Trophoblast cell (in vitro differentiated cells and primary cell): ENCODE measurements around the gene SLC16A8.

Experiments used
- DNase-seq, 2 donors: peaks; one replicate each; pipeline ENCODE4 v3.0.0-alpha.2; 2016
- H2AFZ ChIP-seq: 2 replicates; pipeline ENCODE4 v1.6.1; 2013; ENCODE audit warnings: low read length, moderate library complexity, mild to moderate bottlenecking; ENCODE audit not compliant: insufficient read depth, poor library complexity
- H2AK5ac ChIP-seq: 2 replicates; pipeline ENCODE4 v1.6.1; 2013; ENCODE audit warnings: mild to moderate bottlenecking, low read length
- H2BK120ac ChIP-seq: 2 replicates; pipeline ENCODE4 v1.6.1; 2013; ENCODE audit warnings: low read length, mild to moderate bottlenecking, moderate library complexity; ENCODE audit not compliant: insufficient read depth, poor library complexity
- H2BK12ac ChIP-seq: 2 replicates; pipeline ENCODE4 v1.6.1; 2013; ENCODE audit warnings: mild to moderate bottlenecking, low read length, moderate library complexity
- H2BK5ac ChIP-seq: 2 replicates; pipeline ENCODE4 v1.6.1; 2013; ENCODE audit warnings: low read length, low read depth, moderate library complexity, mild to moderate bottlenecking; ENCODE audit not compliant: poor library complexity
- H3K14ac ChIP-seq: 2 replicates; pipeline ENCODE4 v1.6.1; 2013; ENCODE audit warnings: mild to moderate bottlenecking, low read length
- H3K18ac ChIP-seq: 2 replicates; pipeline ENCODE4 v1.6.1; 2013; ENCODE audit warnings: mild to moderate bottlenecking, low read length
- H3K23ac ChIP-seq: 2 replicates; pipeline ENCODE4 v1.6.1; 2013; ENCODE audit warnings: low read length
- H3K27ac ChIP-seq: 2 replicates; pipeline ENCODE4 v1.5.1; 2013; ENCODE audit warnings: low read depth, mild to moderate bottlenecking, inconsistent platforms, low read length, moderate library complexity
- H3K27me3 ChIP-seq: 2 replicates; pipeline ENCODE4 v1.6.1; 2013; ENCODE audit warnings: inconsistent platforms, mild to moderate bottlenecking, low read length, moderate library complexity; ENCODE audit not compliant: insufficient read depth
- H3K36me3 ChIP-seq, 2 experiments: 1 replicate in 1 of 2; 2 replicates in 1 of 2; pipeline ENCODE4 v1.6.1; 2013; ENCODE audit warnings: low read length in 2 of 2, mild to moderate bottlenecking in 2 of 2, moderate library complexity in 1 of 2; ENCODE audit not compliant: insufficient read depth in 2 of 2, control insufficient read depth in 1 of 2
- H3K4ac ChIP-seq: 2 replicates; pipeline ENCODE4 v1.6.1; 2013; ENCODE audit warnings: low read depth, mild to moderate bottlenecking, low read length, moderate library complexity
- H3K4me1 ChIP-seq, 2 experiments: 1 replicate in 1 of 2; 2 replicates in 1 of 2; pipeline ENCODE4 v1.6.1; 2013; ENCODE audit warnings: low read length in 2 of 2, mild to moderate bottlenecking in 2 of 2, moderate library complexity in 1 of 2; ENCODE audit not compliant: insufficient read depth in 2 of 2, control insufficient read depth in 1 of 2
- H3K4me2 ChIP-seq: 2 replicates; pipeline ENCODE4 v1.6.1; 2013; ENCODE audit warnings: inconsistent platforms, mild to moderate bottlenecking, low read length, moderate library complexity
- H3K4me3 ChIP-seq: 2 replicates; pipeline ENCODE4 v1.5.1; 2013; ENCODE audit warnings: mild to moderate bottlenecking, low read depth, low read length, inconsistent platforms
- H3K79me1 ChIP-seq: one replicate; pipeline ENCODE4 v1.6.1; 2013; ENCODE audit warnings: low read length
- H3K79me2 ChIP-seq: 2 replicates; pipeline ENCODE4 v1.6.1; 2013; ENCODE audit warnings: low read length, mild to moderate bottlenecking; ENCODE audit not compliant: control insufficient read depth, insufficient read depth, poor library complexity
- H3K9ac ChIP-seq: 2 replicates; pipeline ENCODE4 v1.6.1; 2013; ENCODE audit warnings: mild to moderate bottlenecking, low read length
- H3K9me3 ChIP-seq: 2 replicates; pipeline ENCODE4 v1.6.1; 2013; ENCODE audit warnings: low read depth, mild to moderate bottlenecking, control low read depth, inconsistent platforms, low read length; ENCODE audit not compliant: insufficient read depth
- H4K12ac ChIP-seq: 2 replicates; pipeline ENCODE4 v1.6.1; 2013; ENCODE audit warnings: low read depth, mild to moderate bottlenecking, low read length, moderate library complexity
- H4K8ac ChIP-seq: 2 replicates; pipeline ENCODE4 v1.6.1; 2013; ENCODE audit warnings: low read depth, mild to moderate bottlenecking, low read length, moderate library complexity
- H4K91ac ChIP-seq: one replicate; pipeline ENCODE4 v1.6.1; 2013; ENCODE audit warnings: low read depth, mild to moderate bottlenecking, low read length, moderate library complexity
- WGBS: extraction: QIAGEN DNeasy Blood & Tissue Kit; methylation state at CpG from one replicate; pipeline ENCODE4 v1.1.7; 2013; ENCODE audit warnings: missing lambda C conversion rate; ENCODE audit not compliant: insufficient read length, insufficient coverage; ENCODE audit errors: extremely low coverage; 5-methylcytosine and 5-hydroxymethylcytosine counted together

The SLC16A8 gene

GRCh38 chr22:38073150-38074130 is 10.5 kb downstream of the SLC16A8 start:
- Histone ChIP-seq H3K4me1 (no peaks in the 10 kb centered on the region), H3K4me2 (no peak overlapping the region), H3K18ac (no peak overlapping the region), H3K27ac (no peak overlapping the region), H3K36me3 (peaks cover 44 to 60% of the 10 kb centered on the region in 2 experiments), H3K4me3 (no peak overlapping the region), H3K4ac (no peak overlapping the region), H3K79me2 (no peaks in the 10 kb centered on the region), H2BK5ac (no peak overlapping the region), H3K79me1 (no peaks in the 10 kb centered on the region), H2BK120ac (no peak overlapping the region), H3K23ac (no peak overlapping the region), H3K9me3 (no peaks in the 10 kb centered on the region), H4K12ac (no peak overlapping the region), H3K14ac (no peak overlapping the region), H4K8ac (no peak overlapping the region), H2AK5ac (no peak overlapping the region), H3K27me3 (no peaks in the 10 kb centered on the region), H4K91ac (no peak overlapping the region), H2AFZ (no peak overlapping the region), H3K9ac (no peak overlapping the region), H2BK12ac (no peak overlapping the region)
- WGBS: no CpG with 5 or more reads among the region's 28 CpGs
- DNase-seq: peak in 1 of 2 donors; percentile 10

- Histone ChIP-seq H4K8ac (no peak overlapping the region), H2BK120ac (no peak overlapping the region), H3K9me3 (no peaks in the 10 kb centered on the region), H3K27me3 (no peaks in the 10 kb centered on the region), H2AK5ac (no peak overlapping the region), H3K23ac (no peak overlapping the region), H3K9ac (no peak overlapping the region), H3K14ac (no peak overlapping the region), H3K4me3 (no peak overlapping the region), H3K27ac (no peak overlapping the region), H4K91ac (no peak overlapping the region), H3K4me2 (no peak overlapping the region), H3K18ac (no peak overlapping the region), H2BK5ac (no peak overlapping the region), H3K4ac (no peak overlapping the region), H3K36me3 (peaks cover 52 to 68% of the 10 kb centered on the region in 2 experiments), H2AFZ (no peak overlapping the region), H4K12ac (no peak overlapping the region), H3K4me1 (no peaks in the 10 kb centered on the region), H3K79me1 (no peaks in the 10 kb centered on the region), H3K79me2 (no peaks in the 10 kb centered on the region), H2BK12ac (no peak overlapping the region)
- DNase-seq: no peak
- no CpG with 5 or more reads among the region's 25 CpGs for WGBS
Observed at GRCh38 chr22:38072322-38073149, 11.4 kb downstream of the SLC16A8 start.

GRCh38 chr22:38071421-38072321 is 12.3 kb downstream of the SLC16A8 start:
- Histone ChIP-seq H3K27ac (no peak overlapping the region), H4K91ac (no peak overlapping the region), H2BK12ac (no peak overlapping the region), H3K9ac (no peak overlapping the region), H3K4me3 (no peak overlapping the region), H4K8ac (no peak overlapping the region), H3K23ac (no peak overlapping the region), H3K9me3 (no peaks in the 10 kb centered on the region), H3K36me3 (peaks cover 57 to 71% of the 10 kb centered on the region in 2 experiments), H4K12ac (no peak overlapping the region), H3K4me1 (no peaks in the 10 kb centered on the region), H2BK120ac (no peak overlapping the region), H3K18ac (no peak overlapping the region), H2AFZ (no peak overlapping the region), H2AK5ac (no peak overlapping the region), H3K14ac (no peak overlapping the region), H3K27me3 (no peaks in the 10 kb centered on the region), H3K4me2 (no peak overlapping the region), H3K4ac (no peak overlapping the region), H3K79me1 (no peaks in the 10 kb centered on the region), H2BK5ac (no peak overlapping the region), H3K79me2 (no peaks in the 10 kb centered on the region)
- WGBS: no CpG with 5 or more reads among the region's 22 CpGs
- DNase-seq: no peak
